Ishikawa (cell line): ENCODE results near the gene IL12RB2.

ENCODE experiments used
- CEBPB ChIP-seq: IDR thresholded peaks from 2 replicates; pipeline ENCODE4 v1.6.1; 2012
- CREB1 ChIP-seq: IDR thresholded peaks from 2 replicates; pipeline ENCODE4 v1.6.1; 2012; ENCODE audit warnings: low read depth
- EGR1 ChIP-seq: IDR thresholded peaks from 2 replicates; pipeline ENCODE4 v1.6.1; 2012
- EP300 ChIP-seq: IDR thresholded peaks from 2 replicates; pipeline ENCODE4 v1.6.1; 2012; ENCODE audit warnings: borderline replicate concordance
- FOXM1 ChIP-seq: IDR thresholded peaks from 2 replicates; pipeline ENCODE4 v1.6.1; 2012; ENCODE audit warnings: low read depth, borderline replicate concordance
- MAX ChIP-seq: IDR thresholded peaks from 2 replicates; pipeline ENCODE4 v1.6.1; 2012
- NFIC ChIP-seq: IDR thresholded peaks from 2 replicates; pipeline ENCODE4 v1.6.1; 2012
- RAD21 ChIP-seq: IDR thresholded peaks from 2 replicates; pipeline ENCODE4 v1.6.1; 2012; ENCODE audit warnings: low read depth
- TAF1 ChIP-seq: IDR thresholded peaks from 2 replicates; pipeline ENCODE4 v1.6.1; 2012; ENCODE audit warnings: low read depth, mild to moderate bottlenecking
- TCF12 ChIP-seq: IDR thresholded peaks from 2 replicates; pipeline ENCODE4 v1.6.1; 2012; ENCODE audit warnings: low read depth
- TEAD4 ChIP-seq: IDR thresholded peaks from 2 replicates; pipeline ENCODE4 v1.6.1; 2012
- YY1 ChIP-seq: IDR thresholded peaks from 2 replicates; pipeline ENCODE4 v1.6.1; 2012; ENCODE audit warnings: low read depth
- ZBTB7A ChIP-seq: IDR thresholded peaks from 2 replicates; pipeline ENCODE4 v1.6.1; 2012; ENCODE audit warnings: low read depth
- TF ChIP-seq, protein P1 (sequence below): IDR thresholded peaks from 2 replicates; pipeline ENCODE4 v1.6.1; 2012
- TF ChIP-seq, protein P2 (sequence below): IDR thresholded peaks from 2 replicates; pipeline ENCODE4 v1.6.1; 2012; ENCODE audit warnings: low read depth, mild to moderate bottlenecking

Gene IL12RB2

DNA sequence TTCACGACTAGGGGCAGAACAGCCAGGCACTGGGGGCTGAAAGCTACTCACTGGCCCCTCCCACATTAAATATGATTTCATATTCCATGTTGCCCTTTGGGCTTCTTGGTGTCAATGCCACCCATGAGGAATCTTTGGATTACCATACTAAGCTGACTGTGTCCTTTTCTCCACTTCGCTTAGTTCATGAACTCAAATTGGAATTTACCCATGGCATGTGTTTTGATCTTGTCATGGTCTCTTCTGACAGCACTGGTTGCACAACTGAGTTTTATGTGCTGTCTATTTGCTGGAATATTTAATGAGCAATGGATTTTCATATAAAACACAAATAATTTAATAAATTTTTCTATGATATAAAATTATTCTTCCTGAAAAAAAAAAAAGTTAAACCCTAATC is 63.4 kb downstream of the IL12RB2 start:
- TF ChIP-seq, protein P1, sequence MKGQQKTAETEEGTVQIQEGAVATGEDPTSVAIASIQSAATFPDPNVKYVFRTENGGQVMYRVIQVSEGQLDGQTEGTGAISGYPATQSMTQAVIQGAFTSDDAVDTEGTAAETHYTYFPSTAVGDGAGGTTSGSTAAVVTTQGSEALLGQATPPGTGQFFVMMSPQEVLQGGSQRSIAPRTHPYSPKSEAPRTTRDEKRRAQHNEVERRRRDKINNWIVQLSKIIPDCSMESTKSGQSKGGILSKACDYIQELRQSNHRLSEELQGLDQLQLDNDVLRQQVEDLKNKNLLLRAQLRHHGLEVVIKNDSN = no peak
- no peak for TF ChIP-seq CREB1
- no peak for TF ChIP-seq TCF12
- no peak for TF ChIP-seq YY1
- TF ChIP-seq ZBTB7A = no peak
- no peak for TF ChIP-seq TEAD4
- TF ChIP-seq RAD21 = no peak
- TF ChIP-seq NFIC = no peak
- TF ChIP-seq FOXM1 = no peak
- TF ChIP-seq, protein P2, sequence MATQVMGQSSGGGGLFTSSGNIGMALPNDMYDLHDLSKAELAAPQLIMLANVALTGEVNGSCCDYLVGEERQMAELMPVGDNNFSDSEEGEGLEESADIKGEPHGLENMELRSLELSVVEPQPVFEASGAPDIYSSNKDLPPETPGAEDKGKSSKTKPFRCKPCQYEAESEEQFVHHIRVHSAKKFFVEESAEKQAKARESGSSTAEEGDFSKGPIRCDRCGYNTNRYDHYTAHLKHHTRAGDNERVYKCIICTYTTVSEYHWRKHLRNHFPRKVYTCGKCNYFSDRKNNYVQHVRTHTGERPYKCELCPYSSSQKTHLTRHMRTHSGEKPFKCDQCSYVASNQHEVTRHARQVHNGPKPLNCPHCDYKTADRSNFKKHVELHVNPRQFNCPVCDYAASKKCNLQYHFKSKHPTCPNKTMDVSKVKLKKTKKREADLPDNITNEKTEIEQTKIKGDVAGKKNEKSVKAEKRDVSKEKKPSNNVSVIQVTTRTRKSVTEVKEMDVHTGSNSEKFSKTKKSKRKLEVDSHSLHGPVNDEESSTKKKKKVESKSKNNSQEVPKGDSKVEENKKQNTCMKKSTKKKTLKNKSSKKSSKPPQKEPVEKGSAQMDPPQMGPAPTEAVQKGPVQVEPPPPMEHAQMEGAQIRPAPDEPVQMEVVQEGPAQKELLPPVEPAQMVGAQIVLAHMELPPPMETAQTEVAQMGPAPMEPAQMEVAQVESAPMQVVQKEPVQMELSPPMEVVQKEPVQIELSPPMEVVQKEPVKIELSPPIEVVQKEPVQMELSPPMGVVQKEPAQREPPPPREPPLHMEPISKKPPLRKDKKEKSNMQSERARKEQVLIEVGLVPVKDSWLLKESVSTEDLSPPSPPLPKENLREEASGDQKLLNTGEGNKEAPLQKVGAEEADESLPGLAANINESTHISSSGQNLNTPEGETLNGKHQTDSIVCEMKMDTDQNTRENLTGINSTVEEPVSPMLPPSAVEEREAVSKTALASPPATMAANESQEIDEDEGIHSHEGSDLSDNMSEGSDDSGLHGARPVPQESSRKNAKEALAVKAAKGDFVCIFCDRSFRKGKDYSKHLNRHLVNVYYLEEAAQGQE = no peak
- TF ChIP-seq CEBPB = no peak
- no peak for TF ChIP-seq TAF1
- no peak for TF ChIP-seq MAX

DNA sequence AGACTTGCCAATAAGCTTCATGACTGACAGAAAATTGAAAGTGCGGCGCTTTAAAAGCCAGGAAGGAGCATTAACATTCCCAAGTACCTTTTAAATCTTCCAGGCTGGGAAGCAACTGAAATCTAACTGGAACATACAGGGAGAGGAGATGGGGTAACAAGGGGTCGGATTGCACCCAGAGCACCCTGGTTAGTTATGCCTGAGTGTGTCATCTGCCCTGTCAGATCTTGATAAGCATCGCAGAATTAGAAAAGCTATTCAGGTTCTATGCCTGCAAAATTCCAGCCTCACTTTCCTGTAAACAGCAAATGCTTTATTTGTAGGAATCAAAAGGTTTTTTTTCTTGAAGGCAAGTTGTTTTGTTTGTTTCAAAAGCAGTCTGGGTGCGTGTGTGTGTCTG is 64.0 kb downstream of the IL12RB2 start:
- no peak for TF ChIP-seq CREB1
- TF ChIP-seq YY1 = no peak
- TF ChIP-seq CEBPB = no peak

- TF ChIP-seq TEAD4 (no peak), TCF12 (no peak), EGR1 (no peak), RAD21 (no peak), NFIC (no peak), CEBPB (no peak), MAX (no peak), FOXM1 (no peak), EP300 (no peak), CREB1 (no peak), TAF1 (no peak), YY1 (no peak), ZBTB7A (no peak)
- TF ChIP-seq, protein P1 = no peak
- TF ChIP-seq, protein P2 = no peak
Measured at GRCh38 chr1:67372136-67372535, 64.5 kb downstream of the IL12RB2 start.

GRCh38 chr1:67372898-67373297 is 65.2 kb downstream of the IL12RB2 start:
- TF ChIP-seq EP300 = no peak
- no peak for TF ChIP-seq EGR1
- TF ChIP-seq FOXM1 = no peak
- TF ChIP-seq MAX = no peak
- TF ChIP-seq ZBTB7A = no peak
- no peak for TF ChIP-seq CEBPB

GRCh38 chr1:67376381-67376780 is 68.7 kb downstream of the IL12RB2 start:
- TF ChIP-seq ZBTB7A (no peak), MAX (no peak), TCF12 (no peak), EP300 (no peak), RAD21 (no peak), CEBPB (no peak), YY1 (no peak), TAF1 (no peak), CREB1 (no peak), TEAD4 (no peak), EGR1 (no peak), FOXM1 (no peak)
- TF ChIP-seq, protein P2 = no peak
